ENCODE data around the gene TMEM185B. TPM values are rescaled to one million over a fixed set of nuclear protein-coding genes. Genes with fewer than 3 reads are reported as not detected.

The TMEM185B gene
- total RNA-seq, 1 donor from 2014 or later: 22.7 TPM

DNA sequence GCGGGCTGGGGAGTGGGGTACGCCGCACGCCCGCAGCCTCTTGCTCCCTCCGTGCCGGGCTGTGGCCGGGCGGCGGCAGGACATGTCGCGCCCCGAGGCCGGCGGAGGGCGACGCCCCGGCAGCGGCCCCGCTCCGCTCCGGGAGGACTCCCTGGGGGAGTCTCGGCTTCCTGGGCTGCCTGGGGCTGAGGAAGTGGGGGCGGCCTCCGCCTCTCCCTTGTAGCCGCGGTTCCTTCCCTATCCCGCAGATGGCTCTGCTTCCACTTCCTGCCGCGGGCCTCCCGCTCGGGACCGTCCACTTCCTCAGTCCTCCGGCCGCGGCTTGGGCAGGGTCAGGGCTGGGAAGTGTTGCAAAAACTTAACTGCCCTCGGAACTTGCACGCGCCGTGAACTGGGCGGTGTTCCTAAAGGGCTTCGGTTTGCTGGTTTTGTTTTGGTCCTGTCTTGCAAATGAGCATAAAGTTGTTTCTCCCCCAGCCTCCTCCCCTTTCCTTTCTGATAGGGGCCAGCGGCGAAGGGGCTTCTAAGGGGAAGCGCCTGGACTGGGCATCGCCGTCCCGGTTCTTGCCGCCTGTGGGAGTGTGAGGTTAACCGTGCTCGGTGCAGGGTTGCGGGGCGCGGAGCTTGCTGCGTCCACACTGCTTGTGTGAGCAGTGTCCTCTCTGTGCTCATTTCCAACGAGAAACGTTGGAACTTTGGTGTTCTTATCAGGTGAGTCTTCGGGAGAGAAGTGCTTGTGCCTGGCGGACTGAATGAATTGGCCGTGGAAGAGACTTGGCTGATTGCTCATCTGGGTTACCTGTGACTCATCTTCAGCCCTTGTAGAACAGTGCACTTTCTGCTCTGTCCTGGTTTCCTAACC is 30.1 kb upstream of the TMEM185B start:
- peak; percentile 94 for DNase-seq (ENCODE audit: low spot score)
- intact Hi-C loops (cut with DNase I): loop anchor here (2.0 to 10.0 kb wide), 2 partner anchors 38 to 62 kb away; no protein-coding TSS in a partner anchor

DNA sequence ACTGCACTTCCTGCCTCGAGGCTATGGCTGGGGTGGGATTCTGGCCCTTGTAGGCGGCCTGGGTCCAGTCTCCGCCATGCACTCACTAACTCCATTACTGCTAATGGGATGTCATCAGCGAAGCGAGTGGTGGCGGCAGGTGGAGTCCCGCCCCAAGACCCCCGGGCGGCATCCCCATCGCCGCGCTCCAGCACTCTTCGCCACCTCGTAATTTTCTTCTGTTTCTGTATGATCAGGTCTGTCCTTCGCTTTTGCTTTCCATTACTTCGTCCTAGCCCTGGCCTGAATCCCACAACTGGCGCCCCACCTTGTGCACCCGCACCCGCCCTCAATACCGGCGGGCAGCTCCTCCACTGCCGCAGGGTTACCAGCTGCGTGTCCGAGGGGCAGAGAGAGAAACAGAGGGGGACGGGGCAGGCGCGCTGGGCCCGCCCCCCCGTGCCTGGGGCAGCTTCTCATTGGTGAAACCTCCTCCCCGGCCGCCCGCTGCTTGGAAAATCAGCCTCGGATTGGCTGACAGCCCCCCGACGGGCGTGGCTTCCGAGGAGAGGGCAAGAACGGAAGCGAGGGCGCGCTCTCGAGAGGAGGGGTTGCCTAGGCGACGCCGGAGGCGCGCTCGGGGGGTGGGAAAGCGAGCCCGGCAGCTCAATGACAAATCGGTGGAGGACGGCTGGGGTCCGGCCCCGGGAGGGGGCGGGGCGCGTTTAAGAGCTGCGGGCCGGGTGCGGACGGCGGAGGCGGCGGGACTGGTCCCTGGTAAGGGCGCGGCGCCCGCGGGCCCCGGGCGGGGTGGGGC is 29.2 kb upstream of the TMEM185B start, which contains the start of gene RALB:
Gene RALB (plus strand): TSS at position 628 of the 796 bp plus-strand sequence. CDS start 25,813 bp downstream, outside the sequence.
- DNase-seq (ENCODE audit: low spot score): peak; percentile 100
- intact Hi-C loops (cut with DNase I): loop anchor here (1.0 to 10.0 kb wide), 3 partner anchors 29 to 62 kb away; partner anchors contain the start of gene TMEM185B

GRCh38 chr2:120251880-120252224 is 28.7 kb upstream of the TMEM185B start:
- intact Hi-C loops (cut with DNase I): loop anchor here (1.0 to 10.0 kb wide), 3 partner anchors 29 to 63 kb away; partner anchors contain the start of gene TMEM185B

GRCh38 chr2:120251078-120251477 is 27.9 kb upstream of the TMEM185B start:
- intact Hi-C loops (cut with DNase I): loop anchor here (10.0 kb wide), 1 partner anchor 64 kb away; no protein-coding TSS in a partner anchor
- peak; percentile 46 for DNase-seq (ENCODE audit: low spot score)

More at GRCh38 chr2:120251880-120252224, 28.7 kb upstream of the TMEM185B start:
- no peak for DNase-seq (ENCODE audit: low spot score)

GRCh38 chr2:120250640-120251039 is 27.4 kb upstream of the TMEM185B start:
- peak; percentile 60 for DNase-seq (ENCODE audit: low spot score)
- intact Hi-C loops (cut with DNase I): loop anchor here (10.0 kb wide), 1 partner anchor 64 kb away; no protein-coding TSS in a partner anchor

DNA sequence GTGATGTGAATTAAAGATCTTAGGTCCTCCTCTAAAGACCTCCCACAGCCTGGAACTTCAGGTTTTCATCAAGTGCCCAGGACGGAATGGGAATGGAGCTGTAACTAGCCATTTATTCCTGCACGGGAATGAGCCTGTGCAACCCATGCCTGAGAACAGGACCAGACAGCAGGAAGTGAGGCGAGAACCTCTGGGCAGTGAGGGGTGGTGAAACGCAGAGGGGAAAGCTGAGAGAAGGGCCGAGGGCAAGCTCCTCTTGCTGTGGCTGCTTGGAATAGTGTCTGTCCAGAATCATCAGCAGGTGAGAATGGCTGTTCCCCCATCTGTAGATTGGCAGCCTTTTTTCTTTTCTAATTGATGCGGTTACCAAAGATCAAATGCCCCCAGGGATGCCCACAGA is 24.7 kb upstream of the TMEM185B start:
- intact Hi-C loops (cut with DNase I): no loop called here
- DNase-seq (ENCODE audit: low spot score): peak; percentile 35

- intact Hi-C loops (cut with DNase I): no loop called here
- peak; percentile 54 for DNase-seq (ENCODE audit: low spot score)
Measured at GRCh38 chr2:120246546-120247300, 23.5 kb upstream of the TMEM185B start.

- peak; percentile 46 for DNase-seq (ENCODE audit: low spot score)
- intact Hi-C loops (cut with DNase I): no loop called here
Measured at GRCh38 chr2:120245520-120246332, 22.5 kb upstream of the TMEM185B start.

GRCh38 chr2:120244656-120245519 is 21.7 kb upstream of the TMEM185B start:
- intact Hi-C loops (cut with DNase I): no loop called here
- DNase-seq (ENCODE audit: low spot score): peak; percentile 65

- DNase-seq (ENCODE audit: low spot score): peak; percentile 39
- intact Hi-C loops (cut with DNase I): no loop called here
Measured at GRCh38 chr2:120243875-120244553, 20.8 kb upstream of the TMEM185B start.

DNA sequence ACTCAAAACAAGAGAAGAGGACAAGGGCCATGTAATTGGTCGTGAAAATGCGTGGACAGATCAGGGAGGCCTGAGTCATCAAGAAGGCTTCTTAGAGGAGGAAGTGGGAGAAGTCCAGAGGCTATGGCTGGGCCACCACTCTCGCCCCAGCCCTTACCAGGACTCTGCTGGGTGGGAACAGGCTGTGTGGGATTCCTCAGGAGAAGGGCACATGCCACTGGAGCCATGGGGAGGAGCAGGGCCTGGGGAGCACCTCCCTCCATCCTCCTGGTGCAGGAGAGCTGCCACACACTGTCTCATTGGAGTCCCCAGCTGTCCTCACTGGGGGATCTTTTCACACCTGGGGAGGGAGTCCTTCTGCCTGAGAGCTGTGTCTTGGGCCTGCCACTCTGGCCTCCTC is 20.0 kb upstream of the TMEM185B start:
- intact Hi-C loops (cut with DNase I): no loop called here
- DNase-seq (ENCODE audit: low spot score): no peak

GRCh38 chr2:120241684-120242083 is 18.5 kb upstream of the TMEM185B start:
- intact Hi-C loops (cut with DNase I): no loop called here
- DNase-seq (ENCODE audit: low spot score): no peak

GRCh38 chr2:120240901-120241429 is 17.8 kb upstream of the TMEM185B start:
- peak; percentile 73 for DNase-seq (ENCODE audit: low spot score)
- intact Hi-C loops (cut with DNase I): no loop called here

DNA sequence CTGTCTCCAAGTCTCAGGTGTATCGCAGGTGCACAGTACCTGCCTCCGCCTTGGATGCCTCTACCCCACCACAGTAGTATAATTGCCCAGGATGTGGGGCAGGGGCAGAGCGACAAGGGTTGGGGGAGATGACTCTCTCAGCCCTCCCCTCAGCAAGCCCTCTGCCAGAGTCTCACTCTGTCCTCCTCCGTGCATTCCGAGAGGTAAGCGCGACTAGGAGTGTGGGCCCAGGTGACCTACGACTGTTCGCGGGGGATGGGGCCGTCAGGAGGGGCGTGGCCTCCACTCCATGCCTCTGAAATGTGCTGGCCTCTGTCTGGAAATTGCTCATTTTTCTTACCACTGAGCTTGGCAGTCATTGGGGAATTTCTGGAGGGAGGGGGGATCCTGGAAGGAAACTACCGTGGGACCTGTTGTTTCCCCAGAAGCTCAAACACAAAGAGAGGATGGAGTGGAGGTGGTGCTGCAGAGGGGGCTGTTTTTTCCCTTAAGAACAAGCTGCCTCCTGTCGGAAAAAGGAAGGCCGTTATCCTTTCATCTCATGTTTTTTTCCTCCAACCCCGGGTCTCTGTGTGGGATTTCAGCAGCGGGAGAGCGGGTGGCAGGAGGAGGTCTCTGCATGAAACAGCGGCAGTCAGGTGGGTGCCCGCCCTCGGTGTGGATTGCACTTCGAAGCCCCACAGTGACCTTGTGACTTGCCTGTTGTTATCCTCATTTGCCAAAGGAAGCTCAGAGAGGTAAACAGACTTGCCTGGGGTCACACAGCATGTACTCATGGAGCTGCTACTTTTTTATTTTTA is 16.5 kb upstream of the TMEM185B start:
- intact Hi-C loops (cut with DNase I): no loop called here
- peak; percentile 78 for DNase-seq (ENCODE audit: low spot score)

- DNase-seq (ENCODE audit: low spot score): peak; percentile 78
- intact Hi-C loops (cut with DNase I): no loop called here
Measured at GRCh38 chr2:120238728-120239487, 15.7 kb upstream of the TMEM185B start.

Measured in cardiac septum (tissue), 1 donor.